Measurements from ENCODE around the gene RBM39.

GRCh38 chr20:35762461-35762860 is 20.4 kb upstream of the RBM39 start:
- TF ChIP-seq CTCF (IDR thresholded peaks at IDR 0.05; ENCODE audit: insufficient read depth, low read length, poor library complexity, severe bottlenecking) (no peak), EZH2phosphoT487 (conservative IDR thresholded peaks at IDR 0.05; ENCODE audit: low read length) (no peak)

All from SU-DHL-6 (cell line).